Right atrium auricular region (tissue), 2 donors: ENCODE measurements around the gene PKDCC. TPM values are rescaled to one million over a fixed set of nuclear protein-coding genes. Genes with fewer than 3 reads are reported as not detected.

Source experiments
- DNase-seq: peaks from one replicate; pipeline ENCODE4 v3.0.0-alpha.2; 2019; ENCODE audit warnings: low spot score
- H3K27ac ChIP-seq, 2 donors: fragments of 200-600 bp; sonication (generic); 1 replicate in 1 of 2; 2 replicates in 1 of 2; pipeline ENCODE4 v1.5.1; 2016 to 2019
- H3K27me3 ChIP-seq, 2 donors: fragments of 200-600 bp; sonication (generic); one replicate each; pipeline versions ENCODE4 v1.5.1 to v1.6.0; 2017 to 2019
- H3K36me3 ChIP-seq: fragments of 200-600 bp; sonication (generic); one replicate; pipeline ENCODE4 v1.5.1; 2016
- H3K4me1 ChIP-seq, 2 donors: fragments of 200-600 bp; sonication (generic); one replicate each; pipeline versions ENCODE4 v1.5.1 to v1.6.0; 2017 to 2019
- H3K4me3 ChIP-seq, 2 donors: fragments of 200-600 bp; sonication (generic); 1 replicate in 1 of 2; 2 replicates in 1 of 2; pipeline ENCODE4 v1.5.1; 2017 to 2019; ENCODE audit warnings: mild to moderate bottlenecking in 1 of 2, moderate library complexity in 1 of 2
- H3K9me3 ChIP-seq, 2 donors: fragments of 200-600 bp; sonication (generic); one replicate each; pipeline ENCODE4 v1.5.1; 2019
- CTCF ChIP-seq, 2 donors: fragments of 200-600 bp; sonication (generic); IDR thresholded peaks; one replicate each; pipeline ENCODE4 v1.5.1; 2019; ENCODE audit warnings: antibody characterized with exemption in 2 of 2
- total RNA-seq, 2 donors: library from RNA; depleted of rRNA; stranded (reverse); fragments of >200 nt; gene quantifications; one replicate each; pipeline ENCODE4 v1.1.0, GENCODE V29; 2016

PKDCC gene
- total RNA-seq, 2 donors from 2014 or later = 66.0 to 128 TPM

GRCh38 chr2:42049221-42050009, 1.6 kb downstream of the PKDCC start:
- peaks cover 0 to 63% of the 10 kb centered on the region in 2 donors for H3K4me1 ChIP-seq
- peaks cover 8% of the 10 kb centered on the region for H3K36me3 ChIP-seq
- peak overlapping the region; percentile 89 to 96 for H3K27ac ChIP-seq
- no peaks in the 10 kb centered on the region for H3K27me3 ChIP-seq
- no peak for DNase-seq
- TF ChIP-seq CTCF (IDR thresholded peaks at IDR 0.05) = no peak
- H3K9me3 ChIP-seq = no peaks in the 10 kb centered on the region
- H3K4me3 ChIP-seq = peak overlapping the region; percentile 81 to 88

GRCh38 chr2:42050010-42050702, 2.3 kb downstream of the PKDCC start:
- Histone ChIP-seq H3K27ac (peak overlapping the region; percentile 89 to 96), H3K27me3 (no peaks in the 10 kb centered on the region), H3K36me3 (peaks cover 14% of the 10 kb centered on the region), H3K4me1 (peaks cover 0 to 68% of the 10 kb centered on the region in 2 donors), H3K4me3 (peak overlapping the region; percentile 81 to 88), H3K9me3 (no peaks in the 10 kb centered on the region)
- no peak for TF ChIP-seq CTCF (IDR thresholded peaks at IDR 0.05)
- DNase-seq = no peak

DNA sequence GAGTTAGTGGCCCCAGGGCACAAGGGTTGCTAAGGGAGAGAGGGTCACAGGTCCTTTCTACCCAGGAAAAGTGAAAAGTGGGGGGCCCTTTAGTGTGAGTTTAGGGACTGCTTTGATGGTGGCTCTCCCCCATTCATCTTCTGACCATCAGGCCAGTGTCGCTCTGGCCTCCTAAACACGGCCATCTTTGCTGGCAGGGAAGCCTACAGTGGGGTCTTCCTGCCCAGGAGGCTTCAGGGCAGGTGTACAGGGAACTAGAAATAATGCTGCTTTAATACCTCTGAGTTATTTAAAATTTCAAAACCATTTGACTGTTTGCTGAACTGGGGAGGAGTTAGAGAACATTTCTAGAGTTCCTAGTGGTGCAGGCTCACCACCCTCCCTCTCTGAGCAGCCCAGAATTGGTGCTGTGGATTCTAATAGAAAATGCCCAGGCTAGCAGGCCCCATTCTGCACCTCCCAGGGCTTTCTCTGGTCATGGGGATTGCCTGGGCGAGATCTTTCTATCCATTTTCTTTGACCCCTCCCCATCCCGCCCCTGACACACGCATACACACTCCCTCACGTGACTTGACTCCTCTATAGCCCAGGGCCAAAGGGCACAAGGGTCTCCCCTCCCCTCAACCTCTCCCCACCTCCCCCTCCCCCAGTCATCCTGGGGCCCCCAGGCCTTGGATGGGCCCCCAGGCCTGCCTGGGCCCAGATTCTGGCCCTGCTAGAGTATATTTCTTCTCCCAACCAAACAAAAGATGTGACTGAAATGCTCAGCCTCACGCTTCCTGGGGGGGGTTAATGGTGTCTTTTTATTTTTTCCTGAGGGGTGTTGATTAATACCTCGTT, 3.1 kb downstream of the PKDCC start:
- Histone ChIP-seq H3K36me3 (peaks cover 21% of the 10 kb centered on the region), H3K27me3 (no peaks in the 10 kb centered on the region), H3K4me1 (peaks cover 0 to 69% of the 10 kb centered on the region in 2 donors), H3K9me3 (no peaks in the 10 kb centered on the region), H3K4me3 (peak overlapping the region; percentile 81 to 88), H3K27ac (peak overlapping the region; percentile 89 to 96)
- no peak for DNase-seq
- TF ChIP-seq CTCF (IDR thresholded peaks at IDR 0.05) = no peak

DNA sequence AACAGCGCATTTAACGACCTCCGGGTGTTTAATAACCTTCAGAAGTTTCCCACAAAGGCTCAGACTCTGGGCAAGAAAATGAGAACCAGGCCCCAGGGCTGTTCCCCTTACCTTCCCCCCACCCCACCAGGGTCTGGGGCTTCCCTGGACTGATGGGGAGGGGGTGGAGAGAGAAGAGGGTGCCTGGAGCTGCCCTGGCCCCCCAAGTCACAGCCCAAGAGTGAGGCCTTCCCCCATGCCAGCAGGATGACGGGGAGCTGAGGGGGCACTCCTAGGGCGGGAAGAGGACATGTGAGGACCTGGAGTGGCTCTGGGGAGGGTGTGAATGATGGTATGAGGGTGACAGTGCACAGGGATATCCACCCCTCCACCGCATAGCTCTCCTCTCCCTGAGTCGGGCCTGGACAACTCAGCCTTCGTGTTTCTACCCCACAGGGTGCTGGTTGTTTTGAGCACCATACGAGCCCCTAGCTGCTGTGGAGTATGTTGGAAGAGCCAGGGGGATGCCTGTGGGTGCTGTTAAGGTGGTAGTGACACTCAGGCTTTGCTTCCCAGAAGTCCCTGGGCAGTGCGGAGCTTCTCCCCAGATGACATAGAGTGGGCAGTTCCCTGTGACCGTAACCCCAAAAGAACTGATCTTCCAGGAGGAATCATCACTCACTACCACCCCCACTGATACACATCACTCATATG, 3.9 kb downstream of the PKDCC start:
- Histone ChIP-seq H3K4me3 (peak overlapping the region; percentile 81 to 88), H3K4me1 (peaks cover 0 to 68% of the 10 kb centered on the region in 2 donors), H3K9me3 (no peaks in the 10 kb centered on the region), H3K36me3 (peaks cover 29% of the 10 kb centered on the region), H3K27me3 (no peaks in the 10 kb centered on the region), H3K27ac (peak overlapping the region; percentile 89 to 96)
- DNase-seq = no peak
- no peak for TF ChIP-seq CTCF (IDR thresholded peaks at IDR 0.05)
